BJ (cell line): ENCODE measurements around the gene MIB1. TPM values are rescaled to one million over a fixed set of nuclear protein-coding genes. Genes with fewer than 3 reads are reported as not detected.

Experiments used
- CTCF ChIA-PET: fragments of 350-600 bp; formaldehyde crosslinking; extraction: SDS; loops from one replicate; lab custom pipeline; 2021; ENCODE audit warnings: antibody characterized with exemption, inconsistent platforms; lab: Yijun Ruan, JAX
- POLR2A ChIA-PET: fragments of 300-600 bp; sonication (Branson Sonifier 250); formaldehyde crosslinking; extraction: SDS; loops from one replicate; lab custom pipeline; 2021; ENCODE audit warnings: antibody characterized with exemption; lab: Charles Lee
- DNase-seq: peaks from one replicate; pipeline ENCODE4 v3.0.0-alpha.2; 2011; ENCODE audit warnings: low read depth
- H3K27me3 ChIP-seq: 2 replicates; pipeline ENCODE4 v1.6.0; 2011; ENCODE audit warnings: low read length; ENCODE audit not compliant: control insufficient read depth, insufficient read depth
- H3K36me3 ChIP-seq: 2 replicates; pipeline ENCODE4 v1.5.1; 2011; ENCODE audit warnings: low read length; ENCODE audit not compliant: control insufficient read depth, insufficient read depth
- H3K4me3 ChIP-seq: 2 replicates; pipeline ENCODE4 v1.5.1; 2011; ENCODE audit warnings: low read depth, mild to moderate bottlenecking, control low read depth, low read length
- polyA plus RNA-seq: library from polyadenylated mRNA; depleted of rRNA; stranded (reverse); fragments of >200 nt; gene quantifications from 2 replicates; pipeline ENCODE4 v1.2.3, GENCODE V29; 2011
- TF ChIP-seq, protein P1 (sequence below): IDR thresholded peaks from 2 replicates; pipeline ENCODE4 v1.5.1; 2011; ENCODE audit warnings: low read depth, mild to moderate bottlenecking, control low read depth, inconsistent platforms, low read length, moderate library complexity; ENCODE audit not compliant: insufficient read depth

The MIB1 gene
- polyA plus RNA-seq, 1 experiment, result 10.0 TPM

DNA sequence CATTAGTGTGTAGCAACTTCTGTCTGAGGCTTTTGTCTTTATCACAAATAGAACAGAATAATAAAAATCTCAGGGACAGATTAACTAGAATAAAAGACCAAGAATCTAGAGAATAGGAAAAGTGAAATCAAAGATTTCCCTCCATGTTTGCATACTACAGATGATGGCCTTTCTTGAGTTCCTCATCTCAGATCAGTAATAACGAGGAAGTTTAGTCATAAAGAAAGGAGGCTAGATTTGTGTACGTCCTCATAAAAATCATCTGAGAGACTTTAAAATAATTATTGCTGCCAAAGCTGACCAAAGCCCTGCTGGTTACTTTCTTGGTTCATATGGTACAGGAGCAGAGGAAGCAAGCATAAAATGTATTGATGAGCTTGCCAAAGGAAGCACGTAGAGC is 117.3 kb downstream of the MIB1 start:
- TF ChIP-seq, protein P1, sequence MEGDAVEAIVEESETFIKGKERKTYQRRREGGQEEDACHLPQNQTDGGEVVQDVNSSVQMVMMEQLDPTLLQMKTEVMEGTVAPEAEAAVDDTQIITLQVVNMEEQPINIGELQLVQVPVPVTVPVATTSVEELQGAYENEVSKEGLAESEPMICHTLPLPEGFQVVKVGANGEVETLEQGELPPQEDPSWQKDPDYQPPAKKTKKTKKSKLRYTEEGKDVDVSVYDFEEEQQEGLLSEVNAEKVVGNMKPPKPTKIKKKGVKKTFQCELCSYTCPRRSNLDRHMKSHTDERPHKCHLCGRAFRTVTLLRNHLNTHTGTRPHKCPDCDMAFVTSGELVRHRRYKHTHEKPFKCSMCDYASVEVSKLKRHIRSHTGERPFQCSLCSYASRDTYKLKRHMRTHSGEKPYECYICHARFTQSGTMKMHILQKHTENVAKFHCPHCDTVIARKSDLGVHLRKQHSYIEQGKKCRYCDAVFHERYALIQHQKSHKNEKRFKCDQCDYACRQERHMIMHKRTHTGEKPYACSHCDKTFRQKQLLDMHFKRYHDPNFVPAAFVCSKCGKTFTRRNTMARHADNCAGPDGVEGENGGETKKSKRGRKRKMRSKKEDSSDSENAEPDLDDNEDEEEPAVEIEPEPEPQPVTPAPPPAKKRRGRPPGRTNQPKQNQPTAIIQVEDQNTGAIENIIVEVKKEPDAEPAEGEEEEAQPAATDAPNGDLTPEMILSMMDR, result no peak
- ChIA-PET CTCF (no interaction called here), POLR2A (no interaction called here)
- Histone ChIP-seq H3K36me3 (peaks cover 2% of the 10 kb centered on the region; the same call in 1 of the 2 replicates), H3K27me3 (no peaks in the 10 kb centered on the region), H3K4me3 (no peak overlapping the region)
- DNase-seq, result no peak

DNA sequence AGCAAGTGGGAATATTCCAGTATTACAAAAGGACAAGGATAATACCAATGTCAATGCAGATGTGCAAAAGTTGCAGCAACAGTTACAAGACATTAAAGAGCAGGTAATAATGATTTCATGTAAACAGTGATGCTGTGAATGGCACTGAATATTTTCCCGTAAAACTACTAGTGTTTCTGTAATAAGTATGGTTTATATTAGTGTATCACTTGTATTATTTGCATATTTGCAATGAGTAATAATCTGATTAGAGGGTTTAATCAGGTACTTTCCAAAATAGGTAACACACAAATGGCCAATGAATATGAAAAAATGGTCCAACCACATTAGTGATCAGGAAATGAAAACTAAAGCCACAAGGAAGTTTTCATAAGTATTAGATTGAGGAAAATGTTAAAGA is 118.0 kb downstream of the MIB1 start:
- TF ChIP-seq, protein P1, result no peak
- no peak for DNase-seq
- Histone ChIP-seq H3K36me3 (peaks cover 5% of the 10 kb centered on the region), H3K4me3 (no peak overlapping the region), H3K27me3 (no peaks in the 10 kb centered on the region)
- ChIA-PET POLR2A (no interaction called here), CTCF (no interaction called here)

DNA sequence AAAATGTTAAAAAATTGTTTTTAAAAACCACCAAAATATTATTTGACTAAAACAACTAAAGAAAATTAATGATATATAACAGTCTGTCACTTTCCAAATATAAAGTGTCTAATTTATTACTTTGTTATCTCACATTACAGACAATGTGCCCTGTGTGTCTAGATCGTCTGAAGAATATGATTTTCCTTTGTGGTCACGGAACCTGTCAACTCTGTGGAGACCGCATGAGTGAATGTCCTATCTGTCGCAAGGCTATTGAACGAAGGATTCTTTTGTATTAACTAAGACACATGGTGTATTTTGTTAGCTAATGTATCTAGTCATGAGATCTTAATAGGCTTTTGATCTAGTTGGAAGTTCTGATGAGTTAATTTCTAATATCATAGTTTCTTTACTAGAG is 123.8 kb downstream of the MIB1 start:
- TF ChIP-seq, protein P1, result no peak
- POLR2A ChIA-PET, result no interaction called here
- no peaks in the 10 kb centered on the region for H3K27me3 ChIP-seq
- peaks cover 5% of the 10 kb centered on the region for H3K36me3 ChIP-seq
- no peak overlapping the region for H3K4me3 ChIP-seq
- DNase-seq, result no peak
- CTCF ChIA-PET, result interaction anchor here (0.8 to 1.0 kb wide), 2 partner anchors 10 to 935 kb away, joined by 3 read pairs; no protein-coding TSS in a partner anchor

DNA sequence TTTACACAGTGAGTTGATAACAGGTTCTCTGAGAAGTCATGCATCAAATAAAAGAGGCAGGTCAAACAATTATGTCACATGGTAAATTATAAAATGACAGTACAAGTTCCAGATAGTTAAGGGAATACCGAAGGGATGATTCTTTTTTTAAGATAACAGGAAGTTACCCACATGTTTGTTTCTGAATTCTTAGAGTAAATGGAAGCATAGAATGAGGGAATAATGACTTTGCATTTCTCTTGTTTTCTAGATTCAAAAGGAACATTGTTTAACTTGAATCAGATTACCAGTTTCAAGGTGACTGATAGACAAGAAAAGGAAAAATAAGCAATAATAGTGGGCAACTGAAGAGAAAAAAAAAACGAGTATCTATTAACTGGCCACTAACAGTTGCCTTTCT is 124.5 kb downstream of the MIB1 start:
- no peak for DNase-seq
- TF ChIP-seq, protein P1, result no peak
- ChIA-PET CTCF (no interaction called here), POLR2A (no interaction called here)
- Histone ChIP-seq H3K36me3 (peaks cover 5% of the 10 kb centered on the region), H3K27me3 (no peaks in the 10 kb centered on the region), H3K4me3 (no peak overlapping the region)

DNA sequence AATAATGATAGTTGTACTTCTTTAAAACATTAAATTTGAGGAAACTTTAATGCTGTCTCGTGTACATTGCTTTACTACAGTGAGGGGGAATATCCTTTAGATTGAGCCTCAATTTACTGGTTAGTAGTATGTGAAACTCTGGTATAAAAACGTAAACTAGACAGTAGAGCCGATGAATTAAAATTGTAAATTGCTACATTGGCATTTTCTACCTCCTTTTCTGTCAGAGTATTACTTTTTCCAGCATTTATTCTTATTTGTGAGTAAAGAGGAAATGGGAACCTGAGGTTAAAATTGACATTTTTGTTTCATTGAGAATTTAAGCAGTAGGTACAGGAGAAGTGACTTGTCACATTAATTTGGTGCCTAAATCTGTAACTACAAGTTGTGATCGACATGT is 128.2 kb downstream of the MIB1 start:
- POLR2A ChIA-PET, result no interaction called here
- CTCF ChIA-PET, result interaction anchor here (0.7 kb wide), 1 partner anchor 33 kb away, joined by 3 read pairs; no protein-coding TSS in a partner anchor

More for the DNA sequence above, 128.2 kb downstream of the MIB1 start:
- DNase-seq, result no peak
- TF ChIP-seq, protein P1, result no peak
- H3K4me3 ChIP-seq, result no peak overlapping the region
- no peaks in the 10 kb centered on the region for H3K27me3 ChIP-seq
- peaks cover 2% of the 10 kb centered on the region for H3K36me3 ChIP-seq
